ENCODE measurements around the gene AKR7A2. TPM values are rescaled to one million over a fixed set of nuclear protein-coding genes. Genes with fewer than 3 reads are reported as not detected.

AKR7A2 gene
- total and polyA plus RNA-seq, 12 donors: 6.8 to 48.5 (median 43.0) TPM

GRCh38 chr1:19268445-19268844 lies 43.5 kb downstream of the AKR7A2 start:
- Histone ChIP-seq H3K27ac (no peak overlapping the region), H3K4me3 (no peak overlapping the region), H3K9me3 (no peaks in the 10 kb centered on the region), H3K36me3 (no peaks in the 10 kb centered on the region), H3K4me1 (no peaks in the 10 kb centered on the region), H3K27me3 (peaks cover 0 to 4% (median 0%) of the 10 kb centered on the region in 7 donors)
- 85 to 92% methylated on average over 11 of the region's 11 CpGs for WGBS, 2 donors
- TF ChIP-seq, protein P1, sequence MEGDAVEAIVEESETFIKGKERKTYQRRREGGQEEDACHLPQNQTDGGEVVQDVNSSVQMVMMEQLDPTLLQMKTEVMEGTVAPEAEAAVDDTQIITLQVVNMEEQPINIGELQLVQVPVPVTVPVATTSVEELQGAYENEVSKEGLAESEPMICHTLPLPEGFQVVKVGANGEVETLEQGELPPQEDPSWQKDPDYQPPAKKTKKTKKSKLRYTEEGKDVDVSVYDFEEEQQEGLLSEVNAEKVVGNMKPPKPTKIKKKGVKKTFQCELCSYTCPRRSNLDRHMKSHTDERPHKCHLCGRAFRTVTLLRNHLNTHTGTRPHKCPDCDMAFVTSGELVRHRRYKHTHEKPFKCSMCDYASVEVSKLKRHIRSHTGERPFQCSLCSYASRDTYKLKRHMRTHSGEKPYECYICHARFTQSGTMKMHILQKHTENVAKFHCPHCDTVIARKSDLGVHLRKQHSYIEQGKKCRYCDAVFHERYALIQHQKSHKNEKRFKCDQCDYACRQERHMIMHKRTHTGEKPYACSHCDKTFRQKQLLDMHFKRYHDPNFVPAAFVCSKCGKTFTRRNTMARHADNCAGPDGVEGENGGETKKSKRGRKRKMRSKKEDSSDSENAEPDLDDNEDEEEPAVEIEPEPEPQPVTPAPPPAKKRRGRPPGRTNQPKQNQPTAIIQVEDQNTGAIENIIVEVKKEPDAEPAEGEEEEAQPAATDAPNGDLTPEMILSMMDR (IDR thresholded peaks at IDR 0.05): no peak
- DNase-seq: no peak
- intact Hi-C loops (cut with DNase I): no loop called here
- ATAC-seq: no peak

GRCh38 chr1:19262744-19263143 lies 49.2 kb downstream of the AKR7A2 start:
- TF ChIP-seq, protein P1 (IDR thresholded peaks at IDR 0.05): no peak
- peaks cover 0 to 2% (median 0%) of the 10 kb centered on the region in 9 donors for H3K4me1 ChIP-seq
- 91 to 94% methylated on average over 5 of the region's 5 CpGs for WGBS, 2 donors
- intact Hi-C loops (cut with DNase I): no loop called here
- no peaks in the 10 kb centered on the region for H3K9me3 ChIP-seq
- peaks cover 0 to 32% (median 19%) of the 10 kb centered on the region in 9 donors for H3K36me3 ChIP-seq
- no peak overlapping the region for H3K27ac ChIP-seq
- H3K27me3 ChIP-seq: no peaks in the 10 kb centered on the region
- no peak for DNase-seq
- ATAC-seq: no peak
- H3K4me3 ChIP-seq: no peak overlapping the region

DNA sequence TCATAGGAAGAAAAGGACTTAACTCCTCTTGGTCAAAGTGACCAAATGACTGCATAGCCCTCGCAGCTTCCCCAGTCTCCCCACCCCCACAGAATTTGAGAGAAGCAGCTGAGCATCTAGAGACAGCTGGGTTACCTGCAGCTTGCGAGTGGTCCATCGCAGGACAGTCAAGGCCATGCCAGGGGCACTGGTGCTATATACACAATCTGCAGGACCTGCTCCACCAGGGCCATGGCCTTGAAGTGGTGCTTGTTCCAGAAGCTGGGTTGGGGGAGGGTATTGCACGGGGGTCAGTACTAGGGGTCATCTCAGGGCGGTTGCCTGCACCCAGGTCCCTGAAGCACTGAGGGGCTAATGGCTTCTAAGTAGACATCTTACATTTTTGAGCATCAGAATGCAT lies 49.9 kb downstream of the AKR7A2 start:
- 78 to 82% methylated on average over 5 of the region's 5 CpGs for WGBS, 2 donors
- DNase-seq (no peak), ATAC-seq (no peak)
- H3K4me3 ChIP-seq: no peak overlapping the region
- H3K9me3 ChIP-seq: no peaks in the 10 kb centered on the region
- TF ChIP-seq, protein P1 (IDR thresholded peaks at IDR 0.05): no peak
- H3K36me3 ChIP-seq: peaks cover 0 to 39% (median 20%) of the 10 kb centered on the region in 9 donors
- intact Hi-C loops (cut with DNase I): no loop called here
- H3K4me1 ChIP-seq: peaks cover 0 to 9% (median 0%) of the 10 kb centered on the region in 9 donors
- no peaks in the 10 kb centered on the region for H3K27me3 ChIP-seq
- no peak overlapping the region for H3K27ac ChIP-seq

DNA sequence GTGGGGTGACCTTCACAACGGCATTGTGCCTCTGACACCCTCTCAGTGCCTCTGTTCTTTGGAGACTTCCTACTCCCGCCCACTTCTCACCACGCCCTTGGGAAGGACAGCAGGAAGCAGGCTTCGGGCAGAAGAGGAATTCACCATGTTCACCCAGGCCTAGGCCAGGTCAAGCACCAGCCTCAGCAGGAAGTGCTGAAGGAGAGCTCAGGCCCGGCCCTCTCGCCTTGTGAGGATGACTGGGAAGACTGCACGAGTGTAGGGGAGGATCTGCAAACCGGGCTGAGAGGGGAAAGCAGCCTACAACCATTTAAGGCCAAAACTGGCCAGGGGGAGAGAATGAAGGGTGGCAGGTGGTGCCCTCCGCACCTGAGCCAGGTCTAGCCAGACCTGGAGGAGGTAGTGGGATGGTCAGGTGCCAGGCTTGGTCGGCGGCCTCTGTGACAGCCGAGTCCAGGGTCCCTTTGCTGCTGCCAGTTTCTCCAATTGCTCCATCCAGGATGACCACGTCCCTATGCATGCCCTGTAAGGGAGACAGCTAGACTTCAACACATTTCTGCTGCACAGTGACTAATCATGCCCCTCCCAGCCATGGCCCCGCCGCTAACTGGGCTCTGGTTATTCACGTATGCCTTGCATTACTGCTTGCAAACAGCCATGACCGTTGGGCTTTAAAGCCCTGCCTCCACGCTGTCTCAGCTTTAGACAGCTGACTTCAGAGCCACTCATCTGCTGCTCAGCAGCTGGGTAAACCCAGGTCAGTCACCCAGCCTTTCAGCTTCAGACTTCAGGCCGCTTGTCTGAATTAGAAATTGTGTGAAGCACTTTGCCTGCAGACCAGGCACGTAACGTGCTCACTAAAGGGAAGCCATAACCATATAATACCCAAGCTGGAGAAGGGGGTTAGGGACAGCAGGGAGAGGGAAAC lies 51.5 kb downstream of the AKR7A2 start:
- H3K4me1 ChIP-seq: peaks cover 0 to 16% (median 0%) of the 10 kb centered on the region in 9 donors
- intact Hi-C loops (cut with DNase I): no loop called here
- H3K4me3 ChIP-seq: no peak overlapping the region
- DNase-seq: no peak
- no peaks in the 10 kb centered on the region for H3K27me3 ChIP-seq
- peak in 1 of 8 donors; percentile 11 for ATAC-seq
- TF ChIP-seq, protein P1 (IDR thresholded peaks at IDR 0.05): no peak
- H3K36me3 ChIP-seq: peaks cover 0 to 54% (median 20%) of the 10 kb centered on the region in 9 donors
- 76 to 78% methylated on average over 21 of the region's 21 CpGs for WGBS, 2 donors
- H3K9me3 ChIP-seq: no peaks in the 10 kb centered on the region
- H3K27ac ChIP-seq: no peak overlapping the region

Measured in heart right ventricle (tissue), 16 donors.